GM23338 (cell line): ENCODE measurements around the gene PPCDC. TPM values are rescaled to one million over a fixed set of nuclear protein-coding genes. Genes with fewer than 3 reads are reported as not detected.

Source experiments
- ATAC-seq: fragments of 200-7000 bp; cut with Tn5 transposase; 3 replicates; pipeline ENCODE4 v1.9.1; 2020
- DNase-seq: peaks from one replicate; pipeline ENCODE4 v3.0.0-alpha.2; 2015; ENCODE audit warnings: low spot score
- H2AFZ ChIP-seq: fragments of 200-600 bp; sonication (generic); 2 replicates; pipeline ENCODE4 v1.8.0; 2016; ENCODE audit warnings: antibody characterized with exemption, mild to moderate bottlenecking, moderate library complexity
- H3F3A ChIP-seq: fragments of 200-600 bp; sonication (generic); replicated peaks from 2 replicates; pipeline ENCODE4 v1.8.0; 2017; ENCODE audit warnings: antibody characterized with exemption, mixed run types, low read depth
- H3K27ac ChIP-seq: fragments of 200-600 bp; sonication (generic); 2 replicates; pipeline ENCODE4 v1.6.1; 2016; ENCODE audit warnings: low read depth
- H3K27me3 ChIP-seq: fragments of 200-600 bp; sonication (generic); 2 replicates; pipeline ENCODE4 v1.8.0; 2016; ENCODE audit warnings: mild to moderate bottlenecking, mixed run types, moderate library complexity; ENCODE audit not compliant: insufficient read depth
- H3K36me3 ChIP-seq: fragments of 200-600 bp; sonication (generic); 2 replicates; pipeline ENCODE4 v1.8.0; 2016; ENCODE audit warnings: mild to moderate bottlenecking; ENCODE audit not compliant: insufficient read depth
- H3K4me1 ChIP-seq: fragments of 200-600 bp; sonication (generic); 2 replicates; pipeline ENCODE4 v1.8.0; 2016; ENCODE audit warnings: mild to moderate bottlenecking, moderate library complexity; ENCODE audit not compliant: insufficient read depth
- H3K4me2 ChIP-seq: fragments of 200-600 bp; sonication (generic); 2 replicates; pipeline ENCODE4 v1.7.1; 2017; ENCODE audit warnings: mixed run types
- H3K4me3 ChIP-seq: fragments of 200-600 bp; sonication (generic); 2 replicates; pipeline ENCODE4 v1.6.1; 2016; ENCODE audit warnings: mixed run types
- H3K79me2 ChIP-seq: fragments of 200-600 bp; sonication (generic); replicated peaks from 2 replicates; pipeline ENCODE4 v1.8.0; 2017; ENCODE audit warnings: mild to moderate bottlenecking; ENCODE audit not compliant: insufficient read depth
- H3K9me2 ChIP-seq: fragments of 200-600 bp; sonication (generic); 2 replicates; pipeline ENCODE4 v1.8.0; 2017; ENCODE audit not compliant: insufficient read depth
- H4K20me1 ChIP-seq: fragments of 200-600 bp; sonication (generic); replicated peaks from 2 replicates; pipeline ENCODE4 v1.8.0; 2017; ENCODE audit warnings: mild to moderate bottlenecking; ENCODE audit not compliant: insufficient read depth
- H3K27ac Mint-ChIP-seq: 2 replicates; pipeline ENCODE4 v1.8.0; 2020; ENCODE audit warnings: inconsistent platforms, mild to moderate bottlenecking, moderate library complexity, mixed read lengths
- H3K27me3 Mint-ChIP-seq: 3 replicates; pipeline ENCODE4 v1.8.0; 2022; ENCODE audit warnings: low read depth, mild to moderate bottlenecking, moderate library complexity, mixed read lengths, inconsistent platforms; ENCODE audit not compliant: insufficient read depth, poor library complexity
- H3K36me3 Mint-ChIP-seq: 3 replicates; pipeline ENCODE4 v1.8.0; 2021; ENCODE audit warnings: low read depth, mild to moderate bottlenecking, inconsistent platforms, moderate library complexity, mixed read lengths
- H3K4me1 Mint-ChIP-seq: 3 replicates; pipeline ENCODE4 v1.8.0; 2020; ENCODE audit warnings: mild to moderate bottlenecking, inconsistent platforms, mixed read lengths
- H3K4me3 Mint-ChIP-seq: 3 replicates; pipeline ENCODE4 v1.8.0; 2021; ENCODE audit warnings: moderate library complexity, mild to moderate bottlenecking, inconsistent platforms, mixed read lengths
- H3K9me3 Mint-ChIP-seq: 3 replicates; pipeline ENCODE4 v1.8.0; 2020; ENCODE audit warnings: moderate library complexity, mild to moderate bottlenecking, inconsistent platforms, mixed read lengths
- CREB1 ChIP-seq: fragments of 250-450 bp; sonication (Bioruptor Pico); IDR thresholded peaks from 2 replicates; pipeline ENCODE4 v1.5.0; 2020; ENCODE audit warnings: low read depth, mild to moderate bottlenecking, moderate library complexity
- EZH2 ChIP-seq: fragments of 200-600 bp; sonication (generic); IDR thresholded peaks from one replicate; pipeline ENCODE4 v1.8.0; 2017; ENCODE audit warnings: antibody characterized with exemption, mild to moderate bottlenecking, low read depth; ENCODE audit not compliant: unreplicated experiment
- EZH2phosphoT487 ChIP-seq: fragments of 200-600 bp; sonication (generic); IDR thresholded peaks from one replicate; pipeline ENCODE4 v1.8.1; 2018; ENCODE audit warnings: antibody characterized with exemption; ENCODE audit not compliant: unreplicated experiment
- JUNB ChIP-seq: IDR thresholded peaks from one replicate; pipeline ENCODE4 v1.6.1; 2016; ENCODE audit warnings: antibody characterized with exemption; ENCODE audit not compliant: unreplicated experiment
- NANOG ChIP-seq: IDR thresholded peaks from 2 replicates; pipeline ENCODE4 v1.6.1; 2016; ENCODE audit warnings: antibody characterized with exemption, borderline replicate concordance
- POLR2AphosphoS5 ChIP-seq: IDR thresholded peaks from 2 replicates; pipeline ENCODE4 v1.6.1; 2016; ENCODE audit warnings: antibody characterized with exemption, low read depth
- STAT1 ChIP-seq: IDR thresholded peaks from one replicate; pipeline ENCODE4 v1.6.1; 2016; ENCODE audit warnings: antibody characterized with exemption; ENCODE audit not compliant: unreplicated experiment
- ZNF114 ChIP-seq: fragments of 250-450 bp; sonication (Bioruptor Pico); IDR thresholded peaks from 2 replicates; pipeline ENCODE4 v1.5.0; 2020; ENCODE audit warnings: mild to moderate bottlenecking, moderate library complexity
- ZNF331 ChIP-seq: fragments of 250-450 bp; sonication (Bioruptor Pico); IDR thresholded peaks from 2 replicates; pipeline ENCODE4 v1.5.0; 2020; ENCODE audit warnings: low read depth, mild to moderate bottlenecking, moderate library complexity
- polyA plus RNA-seq: library from polyadenylated mRNA; unstranded; fragments of >200 nt; fragmentation: Nextera tagmentation; extraction: Ambion mirVana; gene quantifications from 2 replicates; pipeline ENCODE4 v1.2.1, GENCODE V29; 2016
- total RNA-seq: library from RNA; depleted of rRNA; stranded (reverse); fragments of >200 nt; shearing (Covaris generic); gene quantifications from 2 replicates; pipeline ENCODE4 v1.2.3, GENCODE V29; 2014
- TF ChIP-seq, protein P1 (sequence below): IDR thresholded peaks from one replicate; pipeline ENCODE4 v1.6.1; 2018; ENCODE audit warnings: antibody characterized with exemption; ENCODE audit not compliant: unreplicated experiment
- TF ChIP-seq, protein P2 (sequence below), 2 experiments: fragments of 200-600 bp in 1 of 2; sonication (generic) in 1 of 2; conservative IDR thresholded peaks; 2 replicates each; pipeline versions ENCODE4 v1.5.1 to v1.6.1; 2016 to 2017; ENCODE audit warnings: antibody characterized with exemption in 2 of 2, low read depth in 2 of 2, mild to moderate bottlenecking in 2 of 2, moderate library complexity in 1 of 2
- TF ChIP-seq, protein P3 (sequence below): IDR thresholded peaks from 2 replicates; pipeline ENCODE4 v1.6.1; 2016; ENCODE audit warnings: antibody characterized with exemption
- TF ChIP-seq, protein P4 (sequence below): fragments of 250-450 bp; sonication (Bioruptor Pico); IDR thresholded peaks from 2 replicates; pipeline ENCODE4 v1.5.0; 2020; ENCODE audit warnings: mild to moderate bottlenecking, moderate library complexity

Gene PPCDC
- total and polyA plus RNA-seq, 2 experiments from 2014 or later, result 17.8 to 40.2 TPM

DNA sequence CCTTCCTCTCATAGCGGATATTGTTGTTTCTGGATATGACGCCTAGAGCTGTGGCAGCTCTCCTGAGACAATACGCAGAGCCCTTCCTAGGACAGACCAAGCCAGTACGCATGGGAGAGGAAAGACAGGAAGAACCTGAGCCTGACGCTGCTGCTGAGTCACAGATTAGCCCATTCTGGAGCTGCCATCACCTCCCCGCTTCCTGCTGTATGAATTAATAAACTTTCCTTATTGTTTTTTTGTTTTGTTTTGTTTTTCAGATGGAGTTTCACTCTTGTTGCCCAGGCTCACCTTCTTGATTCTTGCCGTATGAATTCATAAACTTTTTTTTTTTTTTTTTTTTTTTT lies 67.0 kb downstream of the PPCDC start:
- 0 out of 2 replicates have a peak, but pooled peaks cover 7% of the 10 kb centered on the region for H3K9me2 ChIP-seq
- no peaks in the 10 kb centered on the region for H3K4me1 Mint-ChIP-seq

More for the DNA sequence above, 67.0 kb downstream of the PPCDC start:
- ATAC-seq, result no peak
- H3K4me1 ChIP-seq, result no peaks in the 10 kb centered on the region
- H3K36me3 Mint-ChIP-seq, result no peaks in the 10 kb centered on the region
- TF ChIP-seq ZNF114 (CRISPR knock-in tag), result no peak
- no peak for TF ChIP-seq NANOG
- TF ChIP-seq EZH2phosphoT487, result no peak
- TF ChIP-seq, protein P1, sequence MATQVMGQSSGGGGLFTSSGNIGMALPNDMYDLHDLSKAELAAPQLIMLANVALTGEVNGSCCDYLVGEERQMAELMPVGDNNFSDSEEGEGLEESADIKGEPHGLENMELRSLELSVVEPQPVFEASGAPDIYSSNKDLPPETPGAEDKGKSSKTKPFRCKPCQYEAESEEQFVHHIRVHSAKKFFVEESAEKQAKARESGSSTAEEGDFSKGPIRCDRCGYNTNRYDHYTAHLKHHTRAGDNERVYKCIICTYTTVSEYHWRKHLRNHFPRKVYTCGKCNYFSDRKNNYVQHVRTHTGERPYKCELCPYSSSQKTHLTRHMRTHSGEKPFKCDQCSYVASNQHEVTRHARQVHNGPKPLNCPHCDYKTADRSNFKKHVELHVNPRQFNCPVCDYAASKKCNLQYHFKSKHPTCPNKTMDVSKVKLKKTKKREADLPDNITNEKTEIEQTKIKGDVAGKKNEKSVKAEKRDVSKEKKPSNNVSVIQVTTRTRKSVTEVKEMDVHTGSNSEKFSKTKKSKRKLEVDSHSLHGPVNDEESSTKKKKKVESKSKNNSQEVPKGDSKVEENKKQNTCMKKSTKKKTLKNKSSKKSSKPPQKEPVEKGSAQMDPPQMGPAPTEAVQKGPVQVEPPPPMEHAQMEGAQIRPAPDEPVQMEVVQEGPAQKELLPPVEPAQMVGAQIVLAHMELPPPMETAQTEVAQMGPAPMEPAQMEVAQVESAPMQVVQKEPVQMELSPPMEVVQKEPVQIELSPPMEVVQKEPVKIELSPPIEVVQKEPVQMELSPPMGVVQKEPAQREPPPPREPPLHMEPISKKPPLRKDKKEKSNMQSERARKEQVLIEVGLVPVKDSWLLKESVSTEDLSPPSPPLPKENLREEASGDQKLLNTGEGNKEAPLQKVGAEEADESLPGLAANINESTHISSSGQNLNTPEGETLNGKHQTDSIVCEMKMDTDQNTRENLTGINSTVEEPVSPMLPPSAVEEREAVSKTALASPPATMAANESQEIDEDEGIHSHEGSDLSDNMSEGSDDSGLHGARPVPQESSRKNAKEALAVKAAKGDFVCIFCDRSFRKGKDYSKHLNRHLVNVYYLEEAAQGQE, result no peak
- TF ChIP-seq ZNF331 (CRISPR knock-in tag), result no peak
- TF ChIP-seq, protein P2, sequence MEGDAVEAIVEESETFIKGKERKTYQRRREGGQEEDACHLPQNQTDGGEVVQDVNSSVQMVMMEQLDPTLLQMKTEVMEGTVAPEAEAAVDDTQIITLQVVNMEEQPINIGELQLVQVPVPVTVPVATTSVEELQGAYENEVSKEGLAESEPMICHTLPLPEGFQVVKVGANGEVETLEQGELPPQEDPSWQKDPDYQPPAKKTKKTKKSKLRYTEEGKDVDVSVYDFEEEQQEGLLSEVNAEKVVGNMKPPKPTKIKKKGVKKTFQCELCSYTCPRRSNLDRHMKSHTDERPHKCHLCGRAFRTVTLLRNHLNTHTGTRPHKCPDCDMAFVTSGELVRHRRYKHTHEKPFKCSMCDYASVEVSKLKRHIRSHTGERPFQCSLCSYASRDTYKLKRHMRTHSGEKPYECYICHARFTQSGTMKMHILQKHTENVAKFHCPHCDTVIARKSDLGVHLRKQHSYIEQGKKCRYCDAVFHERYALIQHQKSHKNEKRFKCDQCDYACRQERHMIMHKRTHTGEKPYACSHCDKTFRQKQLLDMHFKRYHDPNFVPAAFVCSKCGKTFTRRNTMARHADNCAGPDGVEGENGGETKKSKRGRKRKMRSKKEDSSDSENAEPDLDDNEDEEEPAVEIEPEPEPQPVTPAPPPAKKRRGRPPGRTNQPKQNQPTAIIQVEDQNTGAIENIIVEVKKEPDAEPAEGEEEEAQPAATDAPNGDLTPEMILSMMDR (conservative IDR thresholded peaks at IDR 0.05; ENCODE audit: low read depth in 2 of 2), result no peak
- TF ChIP-seq CREB1 (CRISPR knock-in tag), result no peak
- no peak for TF ChIP-seq JUNB
- TF ChIP-seq POLR2AphosphoS5, result no peak
- TF ChIP-seq, protein P3, sequence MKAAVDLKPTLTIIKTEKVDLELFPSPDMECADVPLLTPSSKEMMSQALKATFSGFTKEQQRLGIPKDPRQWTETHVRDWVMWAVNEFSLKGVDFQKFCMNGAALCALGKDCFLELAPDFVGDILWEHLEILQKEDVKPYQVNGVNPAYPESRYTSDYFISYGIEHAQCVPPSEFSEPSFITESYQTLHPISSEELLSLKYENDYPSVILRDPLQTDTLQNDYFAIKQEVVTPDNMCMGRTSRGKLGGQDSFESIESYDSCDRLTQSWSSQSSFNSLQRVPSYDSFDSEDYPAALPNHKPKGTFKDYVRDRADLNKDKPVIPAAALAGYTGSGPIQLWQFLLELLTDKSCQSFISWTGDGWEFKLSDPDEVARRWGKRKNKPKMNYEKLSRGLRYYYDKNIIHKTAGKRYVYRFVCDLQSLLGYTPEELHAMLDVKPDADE, result no peak
- TF ChIP-seq, protein P4, sequence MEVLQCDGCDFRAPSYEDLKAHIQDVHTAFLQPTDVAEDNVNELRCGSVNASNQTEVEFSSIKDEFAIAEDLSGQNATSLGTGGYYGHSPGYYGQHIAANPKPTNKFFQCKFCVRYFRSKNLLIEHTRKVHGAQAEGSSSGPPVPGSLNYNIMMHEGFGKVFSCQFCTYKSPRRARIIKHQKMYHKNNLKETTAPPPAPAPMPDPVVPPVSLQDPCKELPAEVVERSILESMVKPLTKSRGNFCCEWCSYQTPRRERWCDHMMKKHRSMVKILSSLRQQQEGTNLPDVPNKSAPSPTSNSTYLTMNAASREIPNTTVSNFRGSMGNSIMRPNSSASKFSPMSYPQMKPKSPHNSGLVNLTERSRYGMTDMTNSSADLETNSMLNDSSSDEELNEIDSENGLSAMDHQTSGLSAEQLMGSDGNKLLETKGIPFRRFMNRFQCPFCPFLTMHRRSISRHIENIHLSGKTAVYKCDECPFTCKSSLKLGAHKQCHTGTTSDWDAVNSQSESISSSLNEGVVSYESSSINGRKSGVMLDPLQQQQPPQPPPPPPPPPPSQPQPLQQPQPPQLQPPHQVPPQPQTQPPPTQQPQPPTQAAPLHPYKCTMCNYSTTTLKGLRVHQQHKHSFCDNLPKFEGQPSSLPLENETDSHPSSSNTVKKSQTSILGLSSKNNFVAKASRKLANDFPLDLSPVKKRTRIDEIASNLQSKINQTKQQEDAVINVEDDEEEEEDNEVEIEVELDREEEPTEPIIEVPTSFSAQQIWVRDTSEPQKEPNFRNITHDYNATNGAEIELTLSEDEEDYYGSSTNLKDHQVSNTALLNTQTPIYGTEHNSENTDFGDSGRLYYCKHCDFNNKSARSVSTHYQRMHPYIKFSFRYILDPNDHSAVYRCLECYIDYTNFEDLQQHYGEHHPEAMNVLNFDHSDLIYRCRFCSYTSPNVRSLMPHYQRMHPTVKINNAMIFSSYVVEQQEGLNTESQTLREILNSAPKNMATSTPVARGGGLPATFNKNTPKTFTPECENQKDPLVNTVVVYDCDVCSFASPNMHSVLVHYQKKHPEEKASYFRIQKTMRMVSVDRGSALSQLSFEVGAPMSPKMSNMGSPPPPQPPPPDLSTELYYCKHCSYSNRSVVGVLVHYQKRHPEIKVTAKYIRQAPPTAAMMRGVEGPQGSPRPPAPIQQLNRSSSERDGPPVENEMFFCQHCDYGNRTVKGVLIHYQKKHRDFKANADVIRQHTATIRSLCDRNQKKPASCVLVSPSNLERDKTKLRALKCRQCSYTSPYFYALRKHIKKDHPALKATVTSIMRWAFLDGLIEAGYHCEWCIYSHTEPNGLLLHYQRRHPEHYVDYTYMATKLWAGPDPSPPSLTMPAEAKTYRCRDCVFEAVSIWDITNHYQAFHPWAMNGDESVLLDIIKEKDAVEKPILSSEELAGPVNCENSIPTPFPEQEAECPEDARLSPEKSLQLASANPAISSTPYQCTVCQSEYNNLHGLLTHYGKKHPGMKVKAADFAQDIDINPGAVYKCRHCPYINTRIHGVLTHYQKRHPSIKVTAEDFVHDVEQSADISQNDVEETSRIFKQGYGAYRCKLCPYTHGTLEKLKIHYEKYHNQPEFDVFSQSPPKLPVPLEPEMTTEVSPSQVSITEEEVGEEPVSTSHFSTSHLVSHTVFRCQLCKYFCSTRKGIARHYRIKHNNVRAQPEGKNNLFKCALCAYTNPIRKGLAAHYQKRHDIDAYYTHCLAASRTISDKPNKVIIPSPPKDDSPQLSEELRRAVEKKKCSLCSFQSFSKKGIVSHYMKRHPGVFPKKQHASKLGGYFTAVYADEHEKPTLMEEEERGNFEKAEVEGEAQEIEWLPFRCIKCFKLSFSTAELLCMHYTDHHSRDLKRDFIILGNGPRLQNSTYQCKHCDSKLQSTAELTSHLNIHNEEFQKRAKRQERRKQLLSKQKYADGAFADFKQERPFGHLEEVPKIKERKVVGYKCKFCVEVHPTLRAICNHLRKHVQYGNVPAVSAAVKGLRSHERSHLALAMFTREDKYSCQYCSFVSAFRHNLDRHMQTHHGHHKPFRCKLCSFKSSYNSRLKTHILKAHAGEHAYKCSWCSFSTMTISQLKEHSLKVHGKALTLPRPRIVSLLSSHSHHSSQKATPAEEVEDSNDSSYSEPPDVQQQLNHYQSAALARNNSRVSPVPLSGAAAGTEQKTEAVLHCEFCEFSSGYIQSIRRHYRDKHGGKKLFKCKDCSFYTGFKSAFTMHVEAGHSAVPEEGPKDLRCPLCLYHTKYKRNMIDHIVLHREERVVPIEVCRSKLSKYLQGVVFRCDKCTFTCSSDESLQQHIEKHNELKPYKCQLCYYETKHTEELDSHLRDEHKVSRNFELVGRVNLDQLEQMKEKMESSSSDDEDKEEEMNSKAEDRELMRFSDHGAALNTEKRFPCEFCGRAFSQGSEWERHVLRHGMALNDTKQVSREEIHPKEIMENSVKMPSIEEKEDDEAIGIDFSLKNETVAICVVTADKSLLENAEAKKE (CRISPR knock-in tag), result no peak
- no peak for TF ChIP-seq EZH2
- TF ChIP-seq STAT1, result no peak
- no peak overlapping the region for H3K4me3 Mint-ChIP-seq
- no peaks in the 10 kb centered on the region for H3K79me2 ChIP-seq
- no peak overlapping the region for H3K4me2 ChIP-seq
- H3K9me3 Mint-ChIP-seq, result no peaks in the 10 kb centered on the region; the same call in 2 of the 3 replicates
- DNase-seq, result no peak
- H2AFZ ChIP-seq, result 0 out of 2 replicates have a peak overlapping the region, but pooled peaks have one; percentile 32
- no peak overlapping the region for H3K4me3 ChIP-seq
- no peaks in the 10 kb centered on the region for H3K27me3 ChIP-seq
- no peaks in the 10 kb centered on the region for H4K20me1 ChIP-seq
- no peaks in the 10 kb centered on the region for H3F3A ChIP-seq
- no peaks in the 10 kb centered on the region for H3K36me3 ChIP-seq
- H3K27me3 Mint-ChIP-seq, result no peaks in the 10 kb centered on the region
- H3K27ac Mint-ChIP-seq, result no peak overlapping the region
- no peak overlapping the region for H3K27ac ChIP-seq
